Lung microvascular endothelial cell (primary cell): ENCODE results near the gene VCL. TPM values are rescaled to one million over a fixed set of nuclear protein-coding genes. Genes with fewer than 3 reads are reported as not detected.
"Not testable (repeated sequence)": the region's sequence is repeated elsewhere in the genome, so short reads cannot be mapped to it uniquely, and the experiment has no call there.

Experiments used
- DNase-seq, 2 donors: peaks; one replicate each; pipeline versions ENCODE4 v3.0.0 to v3.0.0-alpha.2; 2010; ENCODE audit warnings: low read depth in 2 of 2
- total RNA-seq: library from RNA; depleted of rRNA; stranded (reverse); fragments of >200 nt; gene quantifications from 2 replicates; pipeline ENCODE4 v1.2.1, GENCODE V29; 2014

The VCL gene
- 41.7 and 53.0 TPM in 2 replicates for total RNA-seq

- DNase-seq: peak; percentile 99
Observed at GRCh38 chr10:73997787-73998622, at the start of gene VCL. TSS of gene VCL (plus strand) at chr10:73998116. CDS start at chr10:73998208, 92 bp downstream.

GRCh38 chr10:73948947-73949633 is 48.8 kb upstream of the VCL start:
- DNase-seq: no peak

GRCh38 chr10:73950155-73950948 is 47.6 kb upstream of the VCL start:
- no peak for DNase-seq

- no peak for DNase-seq
Observed at GRCh38 chr10:73953665-73954064, 44.3 kb upstream of the VCL start.

- no peak for DNase-seq
Observed at GRCh38 chr10:73954737-73955136, 43.2 kb upstream of the VCL start.

- DNase-seq: no peak
Observed at GRCh38 chr10:73955719-73956118, 42.2 kb upstream of the VCL start.

GRCh38 chr10:73956476-73957359 is 41.2 kb upstream of the VCL start:
- DNase-seq: peak in 1 of 2 donors; percentile 34

GRCh38 chr10:73959484-73960243 is 38.3 kb upstream of the VCL start:
- no peak for DNase-seq

GRCh38 chr10:73962386-73962785 is 35.5 kb upstream of the VCL start:
- no peak for DNase-seq

GRCh38 chr10:73963533-73963932 is 34.4 kb upstream of the VCL start:
- not testable (repeated sequence) for DNase-seq

- no peak for DNase-seq
Observed at GRCh38 chr10:73964743-73965142, 33.2 kb upstream of the VCL start.

- DNase-seq: peak; percentile 27 to 37
Observed at GRCh38 chr10:73965267-73965889, 32.5 kb upstream of the VCL start.

- DNase-seq: peak; percentile 87 to 96
Observed at GRCh38 chr10:73965890-73966768, 31.8 kb upstream of the VCL start.

GRCh38 chr10:73967022-73967429 is 30.9 kb upstream of the VCL start:
- no peak for DNase-seq

GRCh38 chr10:73967544-73967943 is 30.4 kb upstream of the VCL start:
- DNase-seq: no peak

GRCh38 chr10:73968098-73968521 is 29.8 kb upstream of the VCL start:
- peak; percentile 26 to 47 for DNase-seq

GRCh38 chr10:73969224-73969841 is 28.6 kb upstream of the VCL start:
- no peak for DNase-seq

GRCh38 chr10:73970845-73971244 is 27.1 kb upstream of the VCL start:
- no peak for DNase-seq
